ENCODE results near the gene TRIM2.

The TRIM2 gene

DNA sequence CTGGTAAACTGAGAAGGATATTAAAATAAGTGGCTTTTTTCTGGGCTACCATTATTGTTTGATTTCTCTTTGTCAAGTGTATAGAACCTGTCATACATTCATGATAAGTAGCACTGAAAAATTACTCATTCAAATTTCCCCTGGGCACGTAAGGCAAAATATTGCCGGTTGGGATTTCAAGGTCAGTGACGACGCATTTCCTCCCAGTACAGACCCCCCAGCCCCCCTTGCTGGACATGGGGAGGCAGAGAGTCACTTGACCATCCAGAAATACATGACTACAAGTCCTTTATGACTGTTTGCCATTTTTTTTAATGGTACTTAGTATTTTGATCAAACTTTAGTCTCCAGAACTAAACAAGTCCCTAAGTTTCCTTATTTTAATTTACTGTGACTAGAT, 133.4 kb downstream of the TRIM2 start:
- H3K4me1 ChIP-seq (ENCODE audit: low read depth, poor library complexity, severe bottlenecking), result no peaks in the 10 kb centered on the region
- no peak overlapping the region for H3K9ac ChIP-seq
- no peak overlapping the region for H2AFZ ChIP-seq (ENCODE audit: low read depth)
- no peak overlapping the region for H3K4me3 ChIP-seq (IDR thresholded peaks at IDR 0.05; ENCODE audit: insufficient read depth, low read depth, low read length)
- no peaks in the 10 kb centered on the region for H3K36me3 ChIP-seq (ENCODE audit: insufficient read depth)
- H4K20me1 ChIP-seq (ENCODE audit: insufficient read depth), result no peaks in the 10 kb centered on the region
- no peaks in the 10 kb centered on the region for H3K79me2 ChIP-seq (ENCODE audit: insufficient read depth, low read depth)
- no peak overlapping the region for H3K27ac ChIP-seq
- TF ChIP-seq, protein P1, sequence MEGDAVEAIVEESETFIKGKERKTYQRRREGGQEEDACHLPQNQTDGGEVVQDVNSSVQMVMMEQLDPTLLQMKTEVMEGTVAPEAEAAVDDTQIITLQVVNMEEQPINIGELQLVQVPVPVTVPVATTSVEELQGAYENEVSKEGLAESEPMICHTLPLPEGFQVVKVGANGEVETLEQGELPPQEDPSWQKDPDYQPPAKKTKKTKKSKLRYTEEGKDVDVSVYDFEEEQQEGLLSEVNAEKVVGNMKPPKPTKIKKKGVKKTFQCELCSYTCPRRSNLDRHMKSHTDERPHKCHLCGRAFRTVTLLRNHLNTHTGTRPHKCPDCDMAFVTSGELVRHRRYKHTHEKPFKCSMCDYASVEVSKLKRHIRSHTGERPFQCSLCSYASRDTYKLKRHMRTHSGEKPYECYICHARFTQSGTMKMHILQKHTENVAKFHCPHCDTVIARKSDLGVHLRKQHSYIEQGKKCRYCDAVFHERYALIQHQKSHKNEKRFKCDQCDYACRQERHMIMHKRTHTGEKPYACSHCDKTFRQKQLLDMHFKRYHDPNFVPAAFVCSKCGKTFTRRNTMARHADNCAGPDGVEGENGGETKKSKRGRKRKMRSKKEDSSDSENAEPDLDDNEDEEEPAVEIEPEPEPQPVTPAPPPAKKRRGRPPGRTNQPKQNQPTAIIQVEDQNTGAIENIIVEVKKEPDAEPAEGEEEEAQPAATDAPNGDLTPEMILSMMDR (conservative IDR thresholded peaks at IDR 0.05; ENCODE audit: low read depth, low read length), result no peak
- no peaks in the 10 kb centered on the region for H3K27me3 ChIP-seq (ENCODE audit: insufficient read depth, low read depth)
- H3K4me2 ChIP-seq, result no peak overlapping the region

DNA sequence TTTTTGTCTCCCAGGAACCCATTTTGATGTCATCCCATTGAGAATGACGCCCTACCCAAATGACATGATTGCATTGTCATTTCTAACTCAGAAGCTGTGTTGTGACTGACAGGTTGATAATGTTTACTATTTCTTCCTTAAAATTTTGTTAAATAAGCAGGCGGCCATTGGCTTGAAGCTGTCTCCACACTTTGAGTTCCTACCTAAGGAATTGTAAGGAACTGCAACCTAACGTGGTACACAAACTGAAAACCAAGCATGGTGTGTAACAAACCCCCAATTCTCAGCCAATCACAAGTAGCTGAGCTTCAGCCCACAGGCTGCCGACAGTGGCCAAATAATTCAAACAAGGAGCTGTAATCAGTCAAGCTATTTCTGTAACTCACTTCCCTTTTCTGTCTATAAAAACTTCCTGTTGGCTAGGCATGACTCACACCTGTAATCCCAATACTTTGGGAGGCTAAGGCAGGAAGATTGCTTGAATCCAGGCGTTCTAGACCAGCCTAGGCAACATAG, 137.4 kb downstream of the TRIM2 start:
- TF ChIP-seq, protein P1 (conservative IDR thresholded peaks at IDR 0.05; ENCODE audit: low read depth, low read length), result no peak
- Histone ChIP-seq H2AFZ (ENCODE audit: low read depth) (no peak overlapping the region), H3K4me1 (ENCODE audit: low read depth, poor library complexity, severe bottlenecking) (peaks cover 14% of the 10 kb centered on the region), H3K36me3 (ENCODE audit: insufficient read depth) (no peaks in the 10 kb centered on the region), H3K9ac (no peak overlapping the region), H3K27me3 (ENCODE audit: insufficient read depth, low read depth) (no peaks in the 10 kb centered on the region), H3K27ac (no peak overlapping the region), H4K20me1 (ENCODE audit: insufficient read depth) (no peaks in the 10 kb centered on the region), H3K4me2 (no peak overlapping the region), H3K4me3 (IDR thresholded peaks at IDR 0.05; ENCODE audit: insufficient read depth, low read depth, low read length) (no peak overlapping the region), H3K79me2 (ENCODE audit: insufficient read depth, low read depth) (peaks cover 10% of the 10 kb centered on the region)

DNA sequence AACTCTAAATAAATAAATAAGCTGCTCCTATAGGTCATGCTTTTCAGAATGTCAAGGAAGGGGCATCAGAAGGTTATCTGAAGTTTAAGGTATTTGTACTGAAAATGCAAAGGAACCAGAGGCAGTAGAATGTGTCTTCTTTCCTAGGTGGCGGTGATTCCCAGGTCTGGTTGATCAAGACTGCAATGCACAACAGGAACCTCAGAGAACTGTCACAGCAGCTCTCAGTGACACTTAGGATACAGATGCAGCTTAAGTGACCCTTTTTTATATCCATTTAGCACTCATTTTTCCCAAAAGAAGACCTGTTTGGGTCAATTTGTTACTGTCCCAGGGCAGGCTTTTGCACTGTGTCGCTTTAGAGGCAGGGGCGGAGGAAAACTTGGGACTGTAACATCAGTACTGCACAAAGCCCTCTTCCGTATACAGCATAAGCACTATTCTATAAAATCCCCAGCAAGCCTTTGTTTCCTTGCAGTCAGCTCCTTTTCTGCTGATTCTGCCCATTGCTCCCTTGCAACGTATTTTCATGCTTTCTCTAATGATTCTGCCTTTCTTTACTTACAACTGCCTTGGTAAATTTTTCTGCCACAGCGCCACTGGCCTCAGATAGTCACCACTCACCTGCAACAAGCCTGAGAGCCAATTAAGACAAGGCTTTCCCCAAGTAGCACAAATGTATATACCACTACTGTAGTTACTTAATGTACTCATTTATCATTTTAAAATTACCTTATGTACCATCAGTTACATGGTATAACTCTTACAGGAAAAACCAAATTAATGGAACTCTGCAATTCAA, 138.7 kb downstream of the TRIM2 start:
- H3K4me1 ChIP-seq (ENCODE audit: low read depth, poor library complexity, severe bottlenecking), result peaks cover 27% of the 10 kb centered on the region
- TF ChIP-seq, protein P1 (conservative IDR thresholded peaks at IDR 0.05; ENCODE audit: low read depth, low read length), result no peak
- no peaks in the 10 kb centered on the region for H3K36me3 ChIP-seq (ENCODE audit: insufficient read depth)
- H3K27ac ChIP-seq, result no peak overlapping the region
- H2AFZ ChIP-seq (ENCODE audit: low read depth), result no peak overlapping the region
- no peak overlapping the region for H3K9ac ChIP-seq
- H3K79me2 ChIP-seq (ENCODE audit: insufficient read depth, low read depth), result peaks cover 23% of the 10 kb centered on the region
- no peak overlapping the region for H3K4me2 ChIP-seq
- no peaks in the 10 kb centered on the region for H4K20me1 ChIP-seq (ENCODE audit: insufficient read depth)
- no peaks in the 10 kb centered on the region for H3K27me3 ChIP-seq (ENCODE audit: insufficient read depth, low read depth)
- no peak overlapping the region for H3K4me3 ChIP-seq (IDR thresholded peaks at IDR 0.05; ENCODE audit: insufficient read depth, low read depth, low read length)

DNA sequence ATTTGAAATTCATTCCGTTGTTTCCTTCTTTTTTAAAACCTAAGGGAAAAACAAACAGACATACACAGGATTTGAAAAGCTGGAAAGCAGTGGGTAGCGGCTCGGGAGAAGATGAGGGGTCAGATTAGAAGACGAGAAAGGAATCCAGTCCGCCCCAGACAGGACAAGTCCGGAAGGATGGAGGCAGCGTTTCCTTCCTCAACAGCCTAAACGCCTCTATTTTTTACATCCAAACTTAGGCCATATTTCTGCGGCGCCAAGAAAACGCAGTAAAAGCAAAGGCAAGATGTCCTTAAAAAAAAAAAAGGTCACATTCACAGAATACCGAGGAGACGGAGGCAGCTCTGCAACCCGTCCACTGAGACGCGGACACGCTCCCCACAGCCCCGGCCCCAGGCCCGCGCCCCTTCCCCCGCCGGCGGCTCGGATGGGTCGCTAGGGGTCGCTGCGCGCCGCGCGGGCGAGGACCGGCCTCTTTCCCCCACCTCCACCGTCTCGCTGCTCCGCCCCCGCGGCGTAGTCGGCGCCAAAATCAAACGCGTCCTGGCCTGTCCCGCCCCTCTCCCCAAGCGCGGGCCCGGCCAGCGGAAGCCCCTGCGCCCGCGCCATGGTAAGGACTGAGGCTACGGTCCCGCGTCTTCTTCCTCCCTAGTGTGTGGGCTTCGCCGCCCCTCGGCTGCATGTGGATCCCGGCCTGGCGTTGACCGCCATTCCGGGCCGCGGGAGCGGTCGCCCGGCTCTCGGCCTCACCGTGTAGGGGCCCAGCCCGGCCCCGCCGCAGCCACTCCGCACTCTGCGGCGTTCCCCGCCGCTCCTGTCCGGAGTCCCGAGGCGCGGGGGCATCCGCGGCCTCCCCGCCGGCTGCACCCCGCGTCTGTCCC, 140.1 kb downstream of the TRIM2 start, which contains the start of gene MND1:
MND1 (plus strand) TSS at position 558 of the 881 bp plus-strand sequence; CDS start at position 608, 50 bp downstream.
- peaks cover 33% of the 10 kb centered on the region for H3K79me2 ChIP-seq (ENCODE audit: insufficient read depth, low read depth)
- TF ChIP-seq, protein P1 (conservative IDR thresholded peaks at IDR 0.05; ENCODE audit: low read depth, low read length), result peak; percentile 94
- H3K4me3 ChIP-seq (IDR thresholded peaks at IDR 0.05; ENCODE audit: insufficient read depth, low read depth, low read length), result peak within 1 kb of the TSS; percentile 13
- H4K20me1 ChIP-seq (ENCODE audit: insufficient read depth), result no peaks in the 10 kb centered on the region
- peak within 1 kb of the TSS; percentile 86 for H3K27ac ChIP-seq
- peak within 1 kb of the TSS; percentile 98 for H2AFZ ChIP-seq (ENCODE audit: low read depth)
- H3K36me3 ChIP-seq (ENCODE audit: insufficient read depth), result no peaks in the 10 kb centered on the region
- no peaks in the 10 kb centered on the region for H3K27me3 ChIP-seq (ENCODE audit: insufficient read depth, low read depth)
- peaks cover 41% of the 10 kb centered on the region for H3K4me1 ChIP-seq (ENCODE audit: low read depth, poor library complexity, severe bottlenecking)
- H3K4me2 ChIP-seq, result peak within 1 kb of the TSS; percentile 68
- peak within 1 kb of the TSS; percentile 98 for H3K9ac ChIP-seq
